Activated T-helper 17 cell treated with anti-CD3 and anti-CD28 coated beads, Interleukin-2, amount 50 U/mL, for 72 hours (primary cell): Measurements from ENCODE around the gene PCDHB13. TPM values are rescaled to one million over a fixed set of nuclear protein-coding genes. Genes with fewer than 3 reads are reported as not detected.
"Not testable (repeated sequence)": the region's sequence is repeated elsewhere in the genome, so short reads cannot be mapped to it uniquely, and the experiment has no call there.

Experiments
- ATAC-seq: fragments of 150-1000 bp; cut with Tn5 transposase; replicated peaks from 2 replicates; pipeline ENCODE4 v1.10.0; 2021; ENCODE audit warnings: mild to moderate bottlenecking, moderate library complexity
- H3K27ac Mint-ChIP-seq: one replicate; pipeline ENCODE4 v1.8.0; 2022; ENCODE audit warnings: mixed read lengths
- H3K27me3 Mint-ChIP-seq: one replicate; pipeline ENCODE4 v1.8.0; 2022; ENCODE audit warnings: mixed read lengths
- H3K36me3 Mint-ChIP-seq: one replicate; pipeline ENCODE4 v1.8.0; 2022; ENCODE audit warnings: low read depth, mild to moderate bottlenecking, mixed read lengths
- H3K4me1 Mint-ChIP-seq: one replicate; pipeline ENCODE4 v1.8.0; 2022; ENCODE audit warnings: mixed read lengths
- H3K4me3 Mint-ChIP-seq: one replicate; pipeline ENCODE4 v1.8.0; 2022; ENCODE audit warnings: mild to moderate bottlenecking, mixed read lengths
- H3K9me3 Mint-ChIP-seq: one replicate; pipeline ENCODE4 v1.8.0; 2022; ENCODE audit warnings: mixed read lengths
- total RNA-seq, 2 donors: library from RNA; stranded (reverse); gene quantifications; one replicate each; pipeline ENCODE4 v1.2.3, GENCODE V29; 2022

Gene PCDHB13
- total RNA-seq = under 1 TPM in 1 of 2 donors, not detected in 1; 0.08 TPM

DNA sequence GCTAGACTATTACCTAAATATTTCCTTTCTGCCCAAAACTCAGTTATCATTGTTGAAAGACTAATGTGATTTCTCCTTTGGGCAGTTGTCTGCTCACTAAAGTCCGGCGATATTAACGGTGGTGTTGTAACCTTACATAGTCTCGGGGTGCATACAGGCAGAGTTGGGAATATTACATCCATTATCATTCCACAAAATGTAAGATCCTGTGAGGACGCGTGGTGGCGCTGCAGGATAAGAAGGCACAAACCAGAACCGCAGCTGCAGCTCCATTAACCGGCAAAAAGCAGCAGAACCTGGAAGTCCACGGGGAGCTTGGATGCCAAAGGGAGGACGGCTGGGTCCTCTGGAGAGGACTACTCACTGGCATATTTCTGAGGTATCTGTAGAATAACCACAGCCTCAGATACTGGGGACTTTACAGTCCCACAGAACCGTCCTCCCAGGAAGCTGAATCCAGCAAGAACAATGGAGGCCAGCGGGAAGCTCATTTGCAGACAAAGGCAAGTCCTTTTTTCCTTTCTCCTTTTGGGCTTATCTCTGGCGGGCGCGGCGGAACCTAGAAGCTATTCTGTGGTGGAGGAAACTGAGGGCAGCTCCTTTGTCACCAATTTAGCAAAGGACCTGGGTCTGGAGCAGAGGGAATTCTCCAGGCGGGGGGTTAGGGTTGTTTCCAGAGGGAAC lies at the start of gene PCDHB13:
Gene PCDHB13 (plus strand): TSS at position 264 of the 684 bp plus-strand sequence. CDS start 205 bp downstream, at position 469.
- peak within 1 kb of the TSS; percentile 39 for H3K4me3 Mint-ChIP-seq
- not testable (repeated sequence) for H3K36me3 Mint-ChIP-seq, H3K27ac Mint-ChIP-seq, H3K9me3 Mint-ChIP-seq, ATAC-seq, H3K4me1 Mint-ChIP-seq
- peaks cover 46% of the 10 kb centered on the region for H3K27me3 Mint-ChIP-seq

DNA sequence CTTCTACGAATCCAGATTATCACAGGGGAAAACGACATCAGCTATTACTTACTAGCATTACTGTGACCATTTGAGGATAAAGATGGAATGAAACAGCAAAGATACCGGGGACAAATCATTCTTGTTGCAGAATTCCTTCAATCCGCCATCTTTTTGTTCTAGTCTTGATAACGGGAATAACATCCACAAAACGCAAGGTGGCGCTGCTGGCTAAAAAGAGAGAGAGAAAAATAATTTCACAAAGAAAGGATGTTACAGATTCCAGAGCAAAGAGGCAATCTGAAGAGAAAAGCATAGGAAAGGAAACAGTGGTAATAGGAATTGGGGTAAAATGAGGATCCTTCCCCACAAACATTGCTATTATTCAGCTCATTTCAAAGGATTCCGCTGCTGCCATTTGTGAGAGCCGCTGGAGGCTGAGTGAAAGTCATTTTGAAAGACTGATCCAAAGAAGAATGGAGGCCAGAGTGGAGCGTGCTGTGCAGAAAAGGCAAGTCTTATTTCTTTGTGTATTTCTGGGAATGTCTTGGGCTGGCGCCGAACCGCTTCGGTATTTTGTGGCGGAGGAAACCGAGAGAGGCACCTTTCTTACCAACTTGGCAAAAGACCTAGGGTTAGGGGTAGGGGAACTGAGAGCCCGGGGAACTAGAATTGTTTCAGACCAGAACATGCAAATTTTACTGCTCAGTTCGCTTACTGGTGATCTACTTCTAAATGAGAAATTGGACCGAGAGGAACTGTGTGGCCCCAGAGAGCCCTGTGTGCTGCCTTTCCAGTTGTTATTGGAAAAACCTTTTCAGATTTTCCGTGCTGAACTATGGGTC lies 41.1 kb upstream of the PCDHB13 start, which contains the start of gene PCDHB7:
Gene PCDHB7 (plus strand): TSS at position 264 of the 824 bp plus-strand sequence. CDS start 192 bp downstream, at position 456.
- Mint-ChIP-seq H3K4me3 (no peak within 1 kb of the TSS), H3K4me1 (peaks cover 6% of the 10 kb centered on the region), H3K27me3 (peaks cover 31% of the 10 kb centered on the region), H3K9me3 (peaks cover 3% of the 10 kb centered on the region), H3K27ac (no peak within 1 kb of the TSS), H3K36me3 (no peaks in the 10 kb centered on the region)
- ATAC-seq = no peak

DNA sequence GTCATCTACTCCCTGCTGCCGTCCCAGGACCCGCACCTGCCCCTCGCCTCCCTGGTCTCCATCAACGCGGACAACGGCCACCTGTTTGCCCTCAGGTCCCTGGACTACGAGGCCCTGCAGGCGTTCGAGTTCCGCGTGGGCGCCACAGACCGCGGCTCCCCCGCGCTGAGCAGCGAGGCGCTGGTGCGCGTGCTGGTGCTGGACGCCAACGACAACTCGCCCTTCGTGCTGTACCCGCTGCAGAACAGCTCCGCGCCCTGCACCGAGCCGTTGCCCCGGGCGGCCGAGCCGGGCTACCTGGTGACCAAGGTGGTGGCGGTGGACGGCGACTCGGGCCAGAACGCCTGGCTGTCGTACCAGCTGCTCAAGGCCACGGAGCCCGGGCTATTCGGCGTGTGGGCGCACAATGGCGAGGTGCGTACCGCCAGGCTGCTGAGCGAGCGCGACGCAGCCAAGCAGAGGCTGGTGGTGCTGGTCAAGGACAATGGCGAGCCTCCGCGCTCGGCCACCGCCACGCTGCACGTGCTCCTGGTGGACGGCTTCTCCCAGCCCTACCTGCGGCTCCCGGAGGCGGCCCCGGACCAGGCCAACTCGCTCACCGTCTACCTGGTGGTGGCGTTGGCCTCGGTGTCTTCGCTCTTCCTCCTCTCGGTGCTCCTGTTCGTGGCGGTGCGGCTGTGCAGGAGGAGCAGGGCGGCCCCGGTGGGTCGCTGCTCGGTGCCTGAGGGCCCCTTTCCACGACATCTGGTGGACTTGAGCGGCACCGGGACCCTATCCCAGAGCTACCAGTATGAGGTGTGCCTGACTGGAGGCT lies 39.2 kb upstream of the PCDHB13 start:
- not testable (repeated sequence) for H3K9me3 Mint-ChIP-seq, ATAC-seq, H3K4me3 Mint-ChIP-seq, H3K27ac Mint-ChIP-seq, H3K4me1 Mint-ChIP-seq, H3K36me3 Mint-ChIP-seq
- peaks cover 20% of the 10 kb centered on the region for H3K27me3 Mint-ChIP-seq

DNA sequence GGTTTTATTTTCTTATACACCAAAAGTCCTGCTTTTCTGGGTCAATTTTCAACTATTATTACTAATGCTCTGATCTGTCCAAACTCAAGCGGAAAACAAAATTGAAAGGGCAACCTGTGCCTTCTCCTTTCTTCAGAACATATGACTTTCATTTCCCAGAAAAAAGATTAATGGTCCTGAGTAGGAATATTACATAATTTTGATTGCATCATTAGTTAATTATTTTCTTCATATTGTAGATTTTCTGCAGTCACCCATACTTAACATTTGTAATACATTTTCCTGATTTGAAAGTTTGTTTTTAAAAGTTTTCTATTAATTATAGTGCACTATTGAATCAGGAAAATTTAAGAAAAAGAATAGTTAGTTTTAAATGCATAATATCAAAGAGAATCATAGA lies 37.8 kb upstream of the PCDHB13 start:
- Mint-ChIP-seq H3K9me3 (no peaks in the 10 kb centered on the region), H3K4me3 (no peak overlapping the region), H3K27ac (no peak overlapping the region), H3K36me3 (no peaks in the 10 kb centered on the region), H3K4me1 (peaks cover 6% of the 10 kb centered on the region), H3K27me3 (peaks cover 15% of the 10 kb centered on the region)
- no peak for ATAC-seq

DNA sequence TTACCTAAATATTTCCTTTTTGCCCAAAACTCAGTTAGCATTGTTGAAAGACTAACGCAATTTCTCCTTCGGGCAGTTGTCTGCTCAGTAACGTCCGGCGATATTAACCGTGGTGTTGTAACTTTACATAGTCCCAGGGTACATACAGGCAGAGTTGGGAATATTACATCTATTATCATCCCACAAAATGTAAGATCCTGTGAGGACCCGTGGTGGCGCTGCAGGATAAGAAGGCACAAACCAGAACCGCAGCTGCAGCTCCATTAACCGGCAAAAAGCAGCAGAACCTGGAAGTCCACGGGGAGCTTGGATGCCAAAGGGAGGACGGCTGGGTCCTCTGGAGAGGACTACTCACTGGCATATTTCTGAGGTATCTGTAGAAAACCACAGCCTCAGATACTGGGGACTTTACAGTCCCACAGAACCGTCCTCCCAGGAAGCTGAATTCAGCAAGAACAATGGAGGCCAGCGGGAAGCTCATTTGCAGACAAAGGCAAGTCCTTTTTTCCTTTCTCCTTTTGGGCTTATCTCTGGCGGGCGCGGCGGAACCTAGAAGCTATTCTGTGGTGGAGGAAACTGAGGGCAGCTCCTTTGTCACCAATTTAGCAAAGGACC lies 36.0 kb upstream of the PCDHB13 start, which contains the start of gene PCDHB8:
Gene PCDHB8 (plus strand): TSS at position 214 of the 615 bp plus-strand sequence. CDS start 245 bp downstream, at position 459.
- H3K36me3 Mint-ChIP-seq, ATAC-seq, H3K27ac Mint-ChIP-seq, H3K4me1 Mint-ChIP-seq, H3K4me3 Mint-ChIP-seq, H3K9me3 Mint-ChIP-seq: not testable (repeated sequence)
- peaks cover 23% of the 10 kb centered on the region for H3K27me3 Mint-ChIP-seq

DNA sequence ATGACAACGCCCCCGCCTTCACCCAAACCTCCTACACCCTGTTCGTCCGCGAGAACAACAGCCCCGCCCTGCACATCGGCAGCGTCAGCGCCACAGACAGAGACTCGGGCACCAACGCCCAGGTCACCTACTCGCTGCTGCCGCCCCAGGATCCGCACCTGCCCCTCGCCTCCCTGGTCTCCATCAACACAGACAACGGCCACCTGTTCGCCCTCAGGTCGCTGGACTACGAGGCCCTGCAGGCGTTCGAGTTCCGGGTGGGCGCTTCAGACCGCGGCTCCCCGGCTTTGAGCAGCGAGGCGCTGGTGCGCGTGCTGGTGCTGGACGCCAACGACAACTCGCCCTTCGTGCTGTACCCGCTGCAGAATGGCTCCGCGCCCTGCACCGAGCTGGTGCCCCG lies 34.3 kb upstream of the PCDHB13 start:
- peaks cover 26% of the 10 kb centered on the region for H3K27me3 Mint-ChIP-seq
- not testable (repeated sequence) for H3K27ac Mint-ChIP-seq, H3K36me3 Mint-ChIP-seq, H3K4me1 Mint-ChIP-seq, ATAC-seq, H3K9me3 Mint-ChIP-seq, H3K4me3 Mint-ChIP-seq

DNA sequence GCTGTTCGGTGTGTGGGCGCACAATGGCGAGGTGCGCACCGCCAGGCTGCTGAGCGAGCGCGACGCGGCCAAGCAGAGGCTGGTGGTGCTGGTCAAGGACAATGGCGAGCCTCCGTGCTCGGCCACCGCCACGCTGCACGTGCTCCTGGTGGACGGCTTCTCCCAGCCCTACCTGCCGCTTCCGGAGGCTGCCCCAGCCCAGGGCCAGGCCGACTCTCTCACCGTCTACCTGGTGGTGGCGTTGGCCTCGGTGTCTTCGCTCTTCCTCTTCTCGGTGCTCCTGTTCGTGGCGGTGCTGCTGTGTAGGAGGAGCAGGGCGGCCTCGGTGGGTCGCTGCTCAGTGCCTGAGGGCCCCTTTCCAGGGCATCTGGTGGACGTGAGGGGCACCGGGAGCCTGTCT lies 33.8 kb upstream of the PCDHB13 start:
- H3K27me3 Mint-ChIP-seq = peaks cover 31% of the 10 kb centered on the region
- not testable (repeated sequence) for ATAC-seq, H3K4me3 Mint-ChIP-seq, H3K4me1 Mint-ChIP-seq, H3K27ac Mint-ChIP-seq, H3K9me3 Mint-ChIP-seq, H3K36me3 Mint-ChIP-seq

DNA sequence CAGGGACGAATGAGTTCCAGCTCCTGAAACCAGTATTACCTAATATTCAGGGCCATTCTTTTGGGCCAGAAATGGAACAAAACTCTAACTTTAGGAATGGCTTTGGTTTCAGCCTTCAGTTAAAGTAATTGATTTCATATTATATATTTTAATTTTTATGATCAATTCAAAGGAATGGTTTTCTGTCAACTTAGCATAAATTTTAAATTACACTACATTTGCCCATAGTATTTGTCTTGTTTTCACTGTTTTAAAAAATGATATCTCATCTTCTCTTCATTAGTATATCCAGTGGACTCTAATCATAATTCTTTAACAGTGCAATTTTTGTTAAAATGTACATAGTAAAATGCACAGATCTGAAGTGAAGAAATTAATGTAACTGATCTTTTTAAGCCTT lies 33.4 kb upstream of the PCDHB13 start:
- Mint-ChIP-seq H3K27ac (no peak overlapping the region), H3K27me3 (peaks cover 34% of the 10 kb centered on the region), H3K4me1 (no peaks in the 10 kb centered on the region), H3K36me3 (no peaks in the 10 kb centered on the region), H3K4me3 (no peak overlapping the region), H3K9me3 (no peaks in the 10 kb centered on the region)
- ATAC-seq = no peak

DNA sequence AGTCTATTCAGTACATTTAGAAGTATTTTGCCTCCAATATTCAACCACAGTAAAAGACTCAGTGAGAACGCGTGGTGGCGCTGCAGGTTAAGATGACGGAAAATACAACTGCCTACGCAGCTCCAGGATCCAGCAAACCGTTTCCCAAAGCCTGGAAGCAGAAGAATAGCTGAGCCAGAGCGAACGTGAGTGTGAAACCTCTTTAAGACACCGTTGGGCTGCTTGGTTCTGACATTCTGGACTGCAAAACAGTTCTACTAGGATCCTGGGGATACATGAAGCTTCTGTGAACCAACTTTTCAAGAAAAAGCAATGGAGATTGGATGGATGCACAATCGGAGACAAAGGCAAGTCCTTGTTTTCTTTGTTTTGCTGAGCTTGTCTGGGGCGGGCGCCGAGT lies 31.5 kb upstream of the PCDHB13 start, which contains the start of gene PCDHB16:
Gene PCDHB16 (plus strand): TSS at position 140 of the 400 bp plus-strand sequence. CDS start 173 bp downstream, at position 313.
- H3K27ac Mint-ChIP-seq = no peak within 1 kb of the TSS
- H3K4me1 Mint-ChIP-seq = peaks cover 6% of the 10 kb centered on the region
- ATAC-seq = no peak
- H3K36me3 Mint-ChIP-seq = no peaks in the 10 kb centered on the region
- no peak within 1 kb of the TSS for H3K4me3 Mint-ChIP-seq
- H3K9me3 Mint-ChIP-seq = peaks cover 5% of the 10 kb centered on the region
- H3K27me3 Mint-ChIP-seq = peaks cover 45% of the 10 kb centered on the region

DNA sequence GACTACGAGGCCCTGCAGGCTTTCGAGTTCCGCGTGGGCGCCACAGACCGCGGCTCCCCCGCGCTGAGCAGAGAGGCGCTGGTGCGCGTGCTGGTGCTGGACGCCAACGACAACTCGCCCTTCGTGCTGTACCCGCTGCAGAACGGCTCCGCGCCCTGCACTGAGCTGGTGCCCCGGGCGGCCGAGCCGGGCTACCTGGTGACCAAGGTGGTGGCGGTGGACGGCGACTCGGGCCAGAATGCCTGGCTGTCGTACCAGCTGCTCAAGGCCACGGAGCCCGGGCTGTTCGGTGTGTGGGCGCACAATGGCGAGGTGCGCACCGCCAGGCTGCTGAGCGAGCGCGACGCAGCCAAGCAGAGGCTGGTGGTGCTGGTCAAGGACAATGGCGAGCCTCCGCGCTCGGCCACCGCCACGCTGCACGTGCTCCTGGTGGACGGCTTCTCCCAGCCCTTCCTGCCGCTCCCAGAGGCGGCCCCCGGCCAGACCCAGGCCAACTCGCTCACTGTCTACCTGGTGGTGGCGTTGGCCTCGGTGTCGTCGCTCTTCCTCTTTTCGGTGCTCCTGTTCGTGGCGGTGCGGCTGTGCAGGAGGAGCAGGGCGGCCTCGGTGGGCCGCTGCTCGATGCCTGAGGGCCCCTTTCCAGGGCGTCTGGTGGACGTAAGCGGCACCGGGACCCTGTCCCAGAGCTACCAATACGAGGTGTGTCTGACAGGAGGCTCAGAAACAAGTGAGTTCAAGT lies 29.4 kb upstream of the PCDHB13 start:
- H3K27ac Mint-ChIP-seq, H3K9me3 Mint-ChIP-seq, H3K4me3 Mint-ChIP-seq, H3K36me3 Mint-ChIP-seq, H3K4me1 Mint-ChIP-seq, ATAC-seq: not testable (repeated sequence)
- H3K27me3 Mint-ChIP-seq = peaks cover 52% of the 10 kb centered on the region

DNA sequence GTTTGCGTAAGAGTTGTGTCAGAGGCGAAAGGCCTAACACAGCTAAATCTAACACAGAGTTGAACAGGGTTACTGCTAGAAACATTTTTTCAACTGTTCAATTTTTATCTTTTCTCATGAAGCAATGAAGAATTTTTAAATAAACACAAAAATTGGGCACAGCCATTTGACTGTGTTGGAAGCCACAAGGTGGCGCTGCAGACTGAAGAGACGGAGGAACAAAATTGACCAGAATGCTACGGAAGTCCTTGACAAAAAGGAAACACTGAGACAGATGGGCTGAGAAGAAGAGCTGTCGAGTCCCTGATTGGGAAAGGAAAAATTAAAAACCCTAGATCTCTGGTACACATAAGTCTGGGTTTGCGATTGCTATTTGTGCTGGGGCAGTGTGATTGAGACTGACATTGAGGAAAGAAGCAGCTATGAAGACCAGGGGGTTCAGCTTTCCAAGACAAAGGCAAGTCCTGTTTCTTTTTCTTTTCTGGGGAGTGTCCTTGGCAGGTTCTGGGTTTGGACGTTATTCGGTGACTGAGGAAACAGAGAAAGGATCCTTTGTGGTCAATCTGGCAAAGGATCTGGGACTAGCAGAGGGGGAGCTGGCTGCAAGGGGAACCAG lies 26.7 kb upstream of the PCDHB13 start, which contains the start of gene PCDHB9:
Gene PCDHB9 (plus strand): TSS at position 265 of the 616 bp plus-strand sequence. CDS start 158 bp downstream, at position 423.
- Mint-ChIP-seq H3K4me1 (peaks cover 6% of the 10 kb centered on the region), H3K36me3 (no peaks in the 10 kb centered on the region), H3K9me3 (peaks cover 8% of the 10 kb centered on the region), H3K27me3 (peaks cover 48% of the 10 kb centered on the region), H3K4me3 (peak within 1 kb of the TSS; percentile 47), H3K27ac (peak within 1 kb of the TSS; percentile 37)
- ATAC-seq = no peak

DNA sequence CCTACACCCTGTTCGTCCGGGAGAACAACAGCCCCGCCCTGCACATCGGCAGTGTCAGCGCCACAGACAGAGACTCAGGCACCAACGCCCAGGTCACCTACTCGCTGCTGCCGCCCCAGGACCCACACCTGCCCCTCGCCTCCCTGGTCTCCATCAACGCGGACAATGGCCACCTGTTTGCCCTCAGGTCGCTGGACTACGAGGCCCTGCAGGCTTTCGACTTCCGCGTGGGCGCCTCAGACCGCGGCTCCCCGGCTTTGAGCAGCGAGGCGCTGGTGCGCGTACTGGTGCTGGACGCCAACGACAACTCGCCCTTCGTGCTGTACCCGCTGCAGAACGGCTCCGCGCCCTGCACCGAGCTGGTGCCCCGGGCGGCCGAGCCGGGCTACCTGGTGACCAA lies 25.0 kb upstream of the PCDHB13 start:
- H3K27ac Mint-ChIP-seq, H3K4me1 Mint-ChIP-seq, ATAC-seq, H3K36me3 Mint-ChIP-seq, H3K4me3 Mint-ChIP-seq: not testable (repeated sequence)
- Mint-ChIP-seq H3K27me3 (peaks cover 37% of the 10 kb centered on the region), H3K9me3 (peaks cover 11% of the 10 kb centered on the region)

DNA sequence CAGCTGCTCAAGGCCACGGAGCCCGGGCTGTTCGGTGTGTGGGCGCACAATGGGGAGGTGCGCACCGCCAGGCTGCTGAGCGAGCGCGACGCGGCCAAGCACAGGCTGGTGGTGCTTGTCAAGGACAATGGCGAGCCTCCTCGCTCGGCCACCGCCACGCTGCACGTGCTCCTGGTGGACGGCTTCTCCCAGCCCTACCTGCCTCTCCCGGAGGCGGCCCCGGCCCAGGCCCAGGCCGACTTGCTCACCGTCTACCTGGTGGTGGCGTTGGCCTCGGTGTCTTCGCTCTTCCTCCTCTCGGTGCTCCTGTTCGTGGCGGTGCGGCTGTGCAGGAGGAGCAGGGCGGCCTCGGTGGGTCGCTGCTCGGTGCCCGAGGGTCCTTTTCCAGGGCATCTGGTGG lies 24.6 kb upstream of the PCDHB13 start:
- ATAC-seq, H3K36me3 Mint-ChIP-seq, H3K4me1 Mint-ChIP-seq, H3K4me3 Mint-ChIP-seq, H3K27ac Mint-ChIP-seq: not testable (repeated sequence)
- peaks cover 37% of the 10 kb centered on the region for H3K27me3 Mint-ChIP-seq
- peaks cover 11% of the 10 kb centered on the region for H3K9me3 Mint-ChIP-seq
